Neuronal stem cell (in vitro differentiated cells): Measurements from ENCODE around the gene POLE.

Experiments
- DNase-seq: peaks from one replicate; pipeline ENCODE4 v3.0.0-alpha.2; 2013; ENCODE audit warnings: low spot score
- H2AFZ ChIP-seq: one replicate; pipeline ENCODE4 v1.6.1; 2013; ENCODE audit warnings: mild to moderate bottlenecking, low read length, inconsistent platforms
- H2AK5ac ChIP-seq: 2 replicates; pipeline ENCODE4 v1.6.1; 2013; ENCODE audit warnings: low read depth, mild to moderate bottlenecking, inconsistent platforms, low read length, moderate library complexity, mixed read lengths
- H2BK120ac ChIP-seq: 2 replicates; pipeline ENCODE4 v1.6.1; 2013; ENCODE audit warnings: low read depth, mild to moderate bottlenecking, inconsistent platforms, low read length, moderate library complexity, mixed read lengths
- H2BK12ac ChIP-seq: one replicate; pipeline ENCODE4 v1.6.1; 2013; ENCODE audit warnings: low read length, inconsistent platforms
- H2BK15ac ChIP-seq: 2 replicates; pipeline ENCODE4 v1.6.1; 2013; ENCODE audit warnings: mild to moderate bottlenecking, low read length, inconsistent platforms, mixed read lengths
- H2BK5ac ChIP-seq: one replicate; pipeline ENCODE4 v1.6.1; 2013; ENCODE audit warnings: inconsistent platforms, mild to moderate bottlenecking, low read length, moderate library complexity
- H3K14ac ChIP-seq: one replicate; pipeline ENCODE4 v1.6.1; 2013; ENCODE audit warnings: low read length, inconsistent platforms
- H3K18ac ChIP-seq: 2 replicates; pipeline ENCODE4 v1.6.1; 2013; ENCODE audit warnings: low read length, inconsistent platforms
- H3K23ac ChIP-seq: 2 replicates; pipeline ENCODE4 v1.6.1; 2013; ENCODE audit warnings: low read depth, mild to moderate bottlenecking, mixed read lengths, low read length, inconsistent platforms; ENCODE audit not compliant: poor library complexity
- H3K27ac ChIP-seq: replicated peaks from 3 replicates; pipeline ENCODE4 v1.5.1; 2013; ENCODE audit warnings: low read length, inconsistent platforms
- H3K27me3 ChIP-seq, 3 experiments: 2 replicates each; pipeline ENCODE4 v1.6.1; 2013; ENCODE audit warnings: low read length in 3 of 3, mild to moderate bottlenecking in 2 of 3, inconsistent platforms in 1 of 3, low read depth in 1 of 3, mixed read lengths in 1 of 3, moderate library complexity in 1 of 3; ENCODE audit not compliant: control insufficient read depth in 3 of 3, insufficient read depth in 3 of 3
- H3K36me3 ChIP-seq, 2 donors: replicated peaks in 1 of 2; 2 replicates each; pipeline ENCODE4 v1.6.1; 2013; ENCODE audit warnings: low read length in 2 of 2; ENCODE audit not compliant: control insufficient read depth in 2 of 2, insufficient read depth in 2 of 2
- H3K4ac ChIP-seq: 2 replicates; pipeline ENCODE4 v1.6.1; 2013; ENCODE audit warnings: inconsistent platforms, mild to moderate bottlenecking, low read length, moderate library complexity
- H3K4me1 ChIP-seq, 2 donors: 1 replicate in 1 of 2; 2 replicates in 1 of 2; pipeline ENCODE4 v1.6.1; 2013; ENCODE audit warnings: low read length in 2 of 2, low read depth in 1 of 2; ENCODE audit not compliant: control insufficient read depth in 2 of 2, insufficient read depth in 1 of 2
- H3K4me2 ChIP-seq: one replicate; pipeline ENCODE4 v1.6.1; 2013; ENCODE audit warnings: mild to moderate bottlenecking, low read length, inconsistent platforms; ENCODE audit not compliant: insufficient read depth, poor library complexity, severe bottlenecking
- H3K4me3 ChIP-seq, 2 donors: 2 replicates each; pipeline ENCODE4 v1.5.1; 2013; ENCODE audit warnings: low read length in 2 of 2, mild to moderate bottlenecking in 2 of 2, inconsistent platforms in 1 of 2, moderate library complexity in 1 of 2
- H3K79me1 ChIP-seq: one replicate; pipeline ENCODE4 v1.6.1; 2013; ENCODE audit warnings: low read depth, mild to moderate bottlenecking, inconsistent platforms, low read length, moderate library complexity
- H3K9ac ChIP-seq: one replicate; pipeline ENCODE4 v1.6.1; 2013; ENCODE audit warnings: mild to moderate bottlenecking, low read depth, low read length, inconsistent platforms; ENCODE audit not compliant: poor library complexity
- H3K9me3 ChIP-seq, 2 donors: replicated peaks in 1 of 2; 2 replicates each; pipeline versions ENCODE3 to v1.6.1; 2013; ENCODE audit warnings: low read length in 2 of 2, mild to moderate bottlenecking in 2 of 2, inconsistent platforms in 1 of 2, low read depth in 1 of 2, mixed read lengths in 1 of 2, moderate library complexity in 1 of 2; ENCODE audit not compliant: control insufficient read depth in 2 of 2, insufficient read depth in 1 of 2
- H4K8ac ChIP-seq: one replicate; pipeline ENCODE4 v1.6.1; 2013; ENCODE audit warnings: low read depth, mild to moderate bottlenecking, inconsistent platforms, low read length, moderate library complexity
- H4K91ac ChIP-seq: one replicate; pipeline ENCODE4 v1.6.1; 2013; ENCODE audit warnings: low read length, low read depth, mild to moderate bottlenecking, inconsistent platforms; ENCODE audit not compliant: poor library complexity
- WGBS, 2 donors: extraction: QIAGEN DNeasy Blood & Tissue Kit; methylation state at CpG; one replicate each; pipeline ENCODE4 v1.1.7; 2013; ENCODE audit warnings: missing lambda C conversion rate in 2 of 2, mixed read lengths in 1 of 2; ENCODE audit not compliant: insufficient read length in 2 of 2, insufficient replicate concordance in 1 of 2; ENCODE audit errors: extremely low coverage in 2 of 2; 5-methylcytosine and 5-hydroxymethylcytosine counted together

Gene POLE

DNA sequence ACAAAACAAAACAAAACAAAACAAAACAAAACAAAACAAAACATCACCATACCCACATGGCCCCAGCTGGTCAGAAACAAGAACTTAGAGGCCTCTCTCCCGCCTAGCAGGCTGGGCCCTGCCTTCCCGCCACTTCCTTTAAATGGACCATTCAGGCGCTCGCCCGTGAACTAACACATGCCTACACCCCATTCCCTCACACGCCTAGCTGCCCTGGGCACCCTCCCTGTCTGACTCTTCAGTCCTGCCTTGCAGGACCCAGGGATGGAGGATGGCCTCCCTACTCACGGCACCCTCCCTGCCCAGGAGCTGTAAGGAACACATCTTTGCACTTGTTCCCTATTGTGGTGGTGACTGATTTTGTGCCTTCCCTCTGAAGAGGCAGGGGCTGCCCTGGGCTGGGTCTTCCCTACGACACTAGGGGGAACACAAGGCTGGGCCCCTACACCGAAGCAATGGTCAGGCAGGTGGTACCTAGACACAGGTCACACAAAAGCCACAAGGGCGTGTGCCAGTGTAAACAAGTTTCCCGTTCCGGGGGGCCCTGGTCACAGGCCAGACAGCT, 47.1 kb downstream of the POLE start:
- Histone ChIP-seq H4K8ac (no peak overlapping the region), H2BK5ac (no peak overlapping the region), H4K91ac (no peak overlapping the region), H2BK15ac (no peak overlapping the region), H3K4me3 (peak overlapping the region in 1 of 2 donors; percentile 10), H2BK120ac (no peak overlapping the region), H3K4me2 (no peak overlapping the region), H2BK12ac (no peak overlapping the region), H3K36me3 (peaks cover 76 to 94% of the 10 kb centered on the region in 2 donors), H2AK5ac (no peak overlapping the region), H3K4ac (no peak overlapping the region), H3K9me3 (peaks cover 0 to 2% of the 10 kb centered on the region in 2 donors), H3K27me3 (no peaks in the 10 kb centered on the region), H3K18ac (peak overlapping the region; percentile 49), H3K27ac (no peak overlapping the region), H3K79me1 (peaks cover 8% of the 10 kb centered on the region), H3K14ac (no peak overlapping the region), H2AFZ (no peak overlapping the region), H3K4me1 (no peaks in the 10 kb centered on the region), H3K9ac (peak overlapping the region; percentile 67), H3K23ac (no peak overlapping the region)
- DNase-seq, result no peak
- WGBS, 2 donors, result no CpG with 5 or more reads among the region's 12 CpGs

- no peak overlapping the region for H2BK5ac ChIP-seq
- no peak overlapping the region for H3K4me2 ChIP-seq
- no peaks in the 10 kb centered on the region for H3K27me3 ChIP-seq
- no CpG with 5 or more reads among the region's 25 CpGs for WGBS, 2 donors
- no peak overlapping the region for H4K91ac ChIP-seq
- H2AK5ac ChIP-seq, result no peak overlapping the region
- no peak overlapping the region for H2BK120ac ChIP-seq
- no peak overlapping the region for H3K14ac ChIP-seq
- no peak overlapping the region for H3K18ac ChIP-seq
- H2AFZ ChIP-seq, result no peak overlapping the region
- H3K9me3 ChIP-seq, result peaks cover 0 to 2% of the 10 kb centered on the region in 2 donors
- no peak overlapping the region for H2BK15ac ChIP-seq
- H3K4me1 ChIP-seq, result peaks cover 0 to 3% of the 10 kb centered on the region in 2 donors
- H3K4me3 ChIP-seq, result no peak overlapping the region
- peaks cover 85 to 98% of the 10 kb centered on the region in 2 donors for H3K36me3 ChIP-seq
- peaks cover 8% of the 10 kb centered on the region for H3K79me1 ChIP-seq
- no peak for DNase-seq
- no peak overlapping the region for H3K27ac ChIP-seq
- H3K4ac ChIP-seq, result no peak overlapping the region
- H2BK12ac ChIP-seq, result no peak overlapping the region
- H3K9ac ChIP-seq, result no peak overlapping the region
- no peak overlapping the region for H4K8ac ChIP-seq
- peak overlapping the region; percentile 26 for H3K23ac ChIP-seq
Measured at GRCh38 chr12:132638541-132639408, 48.4 kb downstream of the POLE start.

DNA sequence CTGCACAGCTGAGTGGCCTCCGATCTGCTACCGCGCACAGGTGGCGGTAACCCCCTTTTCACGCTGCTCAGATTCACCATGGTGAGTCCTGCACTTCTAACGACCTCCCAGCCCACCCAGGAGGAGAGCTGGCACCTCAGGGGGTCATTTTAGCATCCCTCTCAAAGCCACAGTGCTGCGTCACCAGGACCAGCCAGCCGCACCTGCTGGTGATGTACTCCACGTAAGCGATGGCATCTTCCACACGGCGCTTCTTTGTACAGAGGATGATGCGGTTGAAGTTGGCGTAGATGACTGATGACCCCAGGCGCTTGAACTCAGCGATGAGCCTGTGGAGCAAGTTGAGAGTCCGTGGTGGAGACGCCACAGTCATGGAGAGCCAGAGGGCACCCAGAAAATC, 49.3 kb downstream of the POLE start:
- Histone ChIP-seq H3K4me2 (no peak overlapping the region), H2AK5ac (no peak overlapping the region), H3K14ac (no peak overlapping the region), H3K9me3 (peaks cover 0 to 2% of the 10 kb centered on the region in 2 donors), H3K79me1 (peaks cover 5% of the 10 kb centered on the region), H2BK5ac (no peak overlapping the region), H3K4me1 (peaks cover 0 to 3% of the 10 kb centered on the region in 2 donors), H3K18ac (no peak overlapping the region), H3K27ac (no peak overlapping the region), H3K27me3 (no peaks in the 10 kb centered on the region), H3K4me3 (no peak overlapping the region), H2BK12ac (no peak overlapping the region), H2BK15ac (no peak overlapping the region), H3K36me3 (peaks cover 80 to 98% of the 10 kb centered on the region in 2 donors), H3K9ac (no peak overlapping the region), H2BK120ac (no peak overlapping the region), H4K8ac (no peak overlapping the region), H2AFZ (no peak overlapping the region), H4K91ac (no peak overlapping the region), H3K23ac (no peak overlapping the region), H3K4ac (no peak overlapping the region)
- WGBS, 2 donors, result no CpG with 5 or more reads among the region's 18 CpGs
- DNase-seq, result no peak
